HG03097 (cell line): ENCODE measurements around the gene PKMYT1.
"Not testable (repeated sequence)": the region's sequence is repeated elsewhere in the genome, so short reads cannot be mapped to it uniquely, and the experiment has no call there.

Source experiments
- ATAC-seq: cut with Tn5 transposase; IDR thresholded peaks from one replicate; pipeline ENCODE4 v1.9.1; 2021; ENCODE audit not compliant: unreplicated experiment, low FRiP score

The PKMYT1 gene

GRCh38 chr16:2942045-2942444 is 38.2 kb downstream of the PKMYT1 start:
- no peak for ATAC-seq

GRCh38 chr16:2939968-2940367 is 40.3 kb downstream of the PKMYT1 start:
- ATAC-seq: no peak

- no peak for ATAC-seq
Measured at GRCh38 chr16:2938206-2938605, 42.0 kb downstream of the PKMYT1 start.

GRCh38 chr16:2937170-2937569 is 43.1 kb downstream of the PKMYT1 start:
- no peak for ATAC-seq

- ATAC-seq: no peak
Measured at GRCh38 chr16:2936436-2937011, 43.7 kb downstream of the PKMYT1 start.

- no peak for ATAC-seq
Measured at GRCh38 chr16:2934450-2934849, 45.8 kb downstream of the PKMYT1 start.

- ATAC-seq: no peak
Measured at GRCh38 chr16:2933701-2934100, 46.5 kb downstream of the PKMYT1 start.

GRCh38 chr16:2933136-2933535 is 47.1 kb downstream of the PKMYT1 start:
- ATAC-seq: no peak

- not testable (repeated sequence) for ATAC-seq
Measured at GRCh38 chr16:2931231-2931914, 48.9 kb downstream of the PKMYT1 start.

GRCh38 chr16:2930236-2930635 is 50.0 kb downstream of the PKMYT1 start:
- ATAC-seq: no peak

GRCh38 chr16:2929693-2930092 is 50.6 kb downstream of the PKMYT1 start:
- no peak for ATAC-seq

- no peak for ATAC-seq
Measured at GRCh38 chr16:2928796-2929195, 51.5 kb downstream of the PKMYT1 start.

GRCh38 chr16:2928151-2928550 is 52.1 kb downstream of the PKMYT1 start:
- not testable (repeated sequence) for ATAC-seq

- no peak for ATAC-seq
Measured at GRCh38 chr16:2927010-2927646, 53.1 kb downstream of the PKMYT1 start.

- ATAC-seq: no peak
Measured at GRCh38 chr16:2926650-2926999, 53.6 kb downstream of the PKMYT1 start.

- ATAC-seq: no peak
Measured at GRCh38 chr16:2925951-2926649, 54.1 kb downstream of the PKMYT1 start.

- ATAC-seq: no peak
Measured at GRCh38 chr16:2924901-2925755, 55.1 kb downstream of the PKMYT1 start.

GRCh38 chr16:2923481-2923880 is 56.8 kb downstream of the PKMYT1 start:
- no peak for ATAC-seq
